Aortic smooth muscle cell (primary cell): ENCODE data around the gene GSTM4. TPM values are rescaled to one million over a fixed set of nuclear protein-coding genes. Genes with fewer than 3 reads are reported as not detected.

Experiments
- total RNA-seq: library from RNA; depleted of rRNA; stranded (reverse); fragments of >200 nt; gene quantifications from 2 replicates; pipeline ENCODE4 v1.2.3, GENCODE V29; 2014

Gene GSTM4
- 12.8 and 18.8 TPM in 2 replicates for total RNA-seq

GRCh38 chr1:109655615-109656519 is at the start of gene GSTM4:
Gene GSTM4 (plus strand): TSS chr1:109656099. CDS start chr1:109656390, 291 bp downstream.

DNA sequence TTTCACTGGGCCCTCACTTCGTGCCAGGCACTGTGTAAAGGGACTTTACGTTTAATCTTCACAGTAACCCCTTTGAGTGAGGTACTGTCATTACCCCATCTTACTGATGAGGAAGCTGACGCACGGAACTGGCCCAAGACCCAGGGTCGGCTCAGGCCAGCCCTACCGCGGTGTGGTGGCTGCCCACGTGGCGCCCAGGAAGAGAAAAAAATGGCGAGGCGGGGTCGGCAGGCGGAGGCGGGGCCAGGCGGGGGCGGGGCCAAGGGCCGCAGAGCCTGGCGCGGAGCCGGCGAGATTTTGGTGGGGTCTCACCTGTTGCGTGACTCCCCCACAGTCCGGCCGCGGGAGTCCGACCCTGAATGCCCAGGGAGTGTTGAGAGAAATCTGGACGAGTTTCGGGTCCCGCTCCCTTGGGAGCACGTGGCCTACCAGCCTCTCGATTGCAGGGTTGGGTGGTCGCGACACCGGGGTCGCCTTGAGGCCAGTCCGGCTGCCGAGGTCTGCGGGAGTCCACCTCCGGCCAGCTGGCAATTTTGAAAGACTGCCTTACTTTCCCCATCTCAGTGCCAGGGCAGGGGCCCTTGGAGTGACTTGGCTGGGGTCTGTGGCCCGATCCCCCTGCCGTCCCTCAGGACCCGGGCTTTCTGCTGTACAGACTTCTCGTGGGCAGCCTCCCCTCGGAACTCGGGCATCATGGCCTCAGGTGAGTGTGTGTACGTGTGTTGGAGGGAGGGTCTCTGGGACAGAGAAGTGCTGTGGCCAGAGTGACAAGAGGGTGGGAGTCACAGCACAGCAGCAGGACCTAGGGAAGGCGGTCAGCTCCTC is 36.1 kb upstream of the GSTM4 start, which contains the start of the genes AMPD2 and GNAT2:
AMPD2 (plus strand) TSS at position 262 of the 825 bp plus-strand sequence. CDS start 1,339 bp downstream, outside the sequence.
GNAT2 (minus strand) TSS at position 41 of the 825 bp plus-strand sequence. CDS start 6,746 bp downstream, outside the sequence.

DNA sequence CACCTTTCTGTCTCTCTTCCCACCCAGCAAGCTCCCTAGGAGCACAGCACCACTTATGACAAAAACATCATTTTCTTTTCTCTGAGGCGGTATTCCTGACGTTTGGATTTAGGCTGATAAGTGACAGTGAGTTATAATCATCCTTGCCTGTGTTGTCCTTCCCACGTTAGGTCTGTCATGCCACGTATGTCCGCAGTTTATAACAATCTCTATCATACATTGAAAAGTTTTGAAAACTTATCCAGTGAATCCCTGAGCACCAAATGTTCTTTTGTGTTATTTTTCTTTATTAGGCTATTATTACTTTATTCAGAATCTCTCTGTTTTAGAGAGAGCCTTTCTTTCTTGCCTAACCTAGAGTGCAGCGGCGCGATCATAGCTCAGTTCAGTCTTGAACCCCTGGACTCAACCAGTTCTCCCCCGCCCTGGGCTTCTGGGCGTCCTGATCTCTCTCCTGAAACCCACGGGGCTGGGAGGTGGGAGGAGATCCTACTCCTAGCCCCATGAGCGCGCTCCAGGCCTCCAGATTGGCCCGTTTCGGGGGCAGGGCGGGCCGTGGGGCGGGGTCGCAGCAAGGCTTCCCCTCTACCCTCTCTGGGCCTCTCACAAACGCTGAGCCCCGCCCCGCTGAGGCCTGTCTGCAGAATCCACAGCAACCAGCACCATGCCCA is 11.7 kb downstream of the GSTM4 start, which contains the start of gene GSTM2:
GSTM2 (plus strand) TSS at position 606 of the 671 bp plus-strand sequence; CDS start at position 665, 59 bp downstream.

DNA sequence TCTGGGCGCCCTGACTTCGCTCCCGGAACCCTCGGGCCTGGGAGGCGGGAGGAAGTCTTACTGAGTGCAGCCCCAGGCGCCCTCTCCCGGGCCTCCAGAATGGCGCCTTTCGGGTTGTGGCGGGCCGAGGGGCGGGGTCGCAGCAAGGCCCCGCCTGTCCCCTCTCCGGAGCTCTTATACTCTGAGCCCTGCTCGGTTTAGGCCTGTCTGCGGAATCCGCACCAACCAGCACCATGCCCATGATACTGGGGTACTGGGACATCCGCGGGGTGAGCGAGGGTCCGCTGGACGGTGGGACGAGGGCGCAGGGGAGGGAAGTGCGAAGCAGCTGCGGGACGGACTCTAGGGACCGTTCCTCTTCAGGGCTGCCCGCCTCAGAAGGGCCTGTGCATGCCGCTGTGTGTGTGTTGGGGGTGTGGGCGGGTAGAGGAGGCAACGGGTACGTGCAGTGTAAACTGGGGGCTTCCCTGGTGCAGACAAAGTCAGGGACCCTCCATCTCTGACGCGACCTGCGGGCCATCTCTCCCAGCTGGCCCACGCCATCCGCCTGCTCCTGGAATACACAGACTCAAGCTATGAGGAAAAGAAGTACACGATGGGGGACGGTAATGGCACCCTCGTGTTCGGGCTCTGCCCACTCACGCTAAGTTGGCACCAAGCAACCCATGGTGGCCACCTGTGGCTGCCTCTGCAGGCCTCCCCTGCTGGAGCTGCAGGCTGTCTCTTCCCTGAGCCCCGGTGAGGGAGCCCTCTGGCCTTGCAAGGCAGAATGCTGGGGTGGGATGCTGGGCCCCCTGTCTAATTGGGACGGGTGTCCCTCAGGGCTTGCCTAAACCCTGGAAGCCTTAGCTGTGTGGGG is 32.0 kb downstream of the GSTM4 start, which contains the start of gene GSTM1:
GSTM1 (plus strand) TSS at position 177 of the 859 bp plus-strand sequence; CDS start at position 234, 57 bp downstream.

Other genes starting within 250 kb of the GSTM4 start
- 46.1 and 47.2 TPM in 2 replicates for gene PSMA5, start 229.7 kb upstream of the GSTM4 start, total RNA-seq
- gene SYPL2, start 189.6 kb upstream of the GSTM4 start, total RNA-seq: 0.13 and 0.62 TPM in 2 replicates
- gene ATXN7L2, start 172.2 kb upstream of the GSTM4 start, total RNA-seq: 1.3 and 1.8 TPM in 2 replicates
- gene CYB561D1, start 162.0 kb upstream of the GSTM4 start, total RNA-seq: 4.8 and 5.7 TPM in 2 replicates
- 0.81 and 2.2 TPM in 2 replicates for gene AMIGO1, start 146.4 kb upstream of the GSTM4 start, total RNA-seq
- gene GPR61, start 116.2 kb upstream of the GSTM4 start, total RNA-seq: 0.13 and 0.37 TPM in 2 replicates
- 15.1 and 17.3 TPM in 2 replicates for gene GNAI3, start 107.5 kb upstream of the GSTM4 start, total RNA-seq
- gene GNAT2, start 36.5 kb upstream of the GSTM4 start, total RNA-seq: 0.19 and 0.40 TPM in 2 replicates
- 73.3 and 85.6 TPM in 2 replicates for gene AMPD2, start 36.3 kb upstream of the GSTM4 start, total RNA-seq
- gene GSTM2, start 12.0 kb downstream of the GSTM4 start, total RNA-seq: 10.7 and 20.9 TPM in 2 replicates
- gene GSTM1, start 31.7 kb downstream of the GSTM4 start, total RNA-seq: 11.4 TPM in 1 of 2 replicates, not detected in the other
- gene GSTM5, start 56.2 kb downstream of the GSTM4 start, total RNA-seq: 0.92 and 2.0 TPM in 2 replicates
- gene GSTM3, start 84.9 kb downstream of the GSTM4 start, total RNA-seq: 21.3 and 57.2 TPM in 2 replicates
- gene EPS8L3, start 107.8 kb downstream of the GSTM4 start, total RNA-seq: not detected in 2 replicates